NT2/D1 (cell line): ENCODE data around the gene NPHS2.

Experiments used
- SUZ12 ChIP-seq: IDR thresholded peaks from 2 replicates; pipeline ENCODE4 v1.6.1; 2011; ENCODE audit not compliant: insufficient read length, insufficient read depth; ENCODE audit errors: extremely low read depth
- YY1 ChIP-seq: IDR thresholded peaks from 2 replicates; pipeline ENCODE4 v1.6.1; 2011; ENCODE audit not compliant: insufficient read length, insufficient read depth
- ZNF274 ChIP-seq: IDR thresholded peaks from 2 replicates; pipeline ENCODE4 v1.6.1; 2011; ENCODE audit warnings: mild to moderate bottlenecking, low read depth, low read length

DNA sequence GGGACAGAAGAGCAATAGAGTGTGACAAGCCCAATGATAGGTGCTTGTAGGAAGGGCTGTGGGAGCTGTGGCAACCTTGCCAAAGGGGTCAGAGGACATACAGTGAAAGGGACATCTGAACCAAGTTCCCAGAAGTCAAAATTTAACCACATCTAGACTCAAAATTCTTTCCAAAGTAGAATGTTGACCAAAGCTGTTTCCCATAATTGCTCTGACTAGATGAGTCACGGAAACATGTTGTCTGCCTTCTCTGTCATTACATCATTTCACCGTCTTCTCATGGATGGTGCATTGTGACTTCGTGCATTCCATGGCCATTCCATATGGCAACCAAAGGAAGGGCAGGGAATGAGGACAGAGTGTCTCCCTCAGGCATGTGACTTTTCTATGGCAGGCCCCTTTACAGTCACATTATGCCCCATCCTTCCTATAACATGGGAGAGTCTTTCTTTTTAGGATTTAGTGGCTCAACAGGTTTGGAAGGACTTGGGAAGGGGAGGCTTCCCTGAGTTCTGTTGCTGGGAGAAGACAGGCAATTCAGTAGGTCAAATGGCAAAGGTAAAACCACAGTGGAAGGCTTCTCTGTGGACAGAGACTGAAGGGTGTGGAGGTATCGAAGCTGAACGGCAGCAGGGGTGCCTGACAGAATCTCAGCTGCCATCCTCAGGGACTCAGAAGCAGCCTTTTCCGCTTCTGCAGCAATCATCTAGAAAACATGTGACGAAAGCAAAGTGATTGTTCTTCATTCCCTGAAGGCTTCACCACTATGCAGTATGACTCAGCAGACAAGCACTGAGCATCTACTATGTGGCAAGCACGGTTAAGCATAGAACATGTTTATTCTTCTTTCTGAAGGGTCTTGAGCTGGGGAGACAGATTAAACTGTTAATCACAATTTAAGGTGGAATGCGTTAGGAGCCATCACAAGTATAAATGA lies 24.7 kb downstream of the NPHS2 start:
- TF ChIP-seq YY1 (no peak), ZNF274 (no peak), SUZ12 (no peak)
